BJ (cell line): Measurements from ENCODE around the gene DHRS1. TPM values are rescaled to one million over a fixed set of nuclear protein-coding genes. Genes with fewer than 3 reads are reported as not detected.
A peak's percentile ranks its signal among the peaks of the same experiment; 100 is the strongest.
"Not testable (repeated sequence)": the region's sequence is repeated elsewhere in the genome, so short reads cannot be mapped to it uniquely, and the experiment has no call there.

Experiments
- CTCF ChIA-PET: fragments of 350-600 bp; formaldehyde crosslinking; extraction: SDS; loops from one replicate; lab custom pipeline; 2021; ENCODE audit warnings: antibody characterized with exemption, inconsistent platforms; lab: Yijun Ruan, JAX
- POLR2A ChIA-PET: fragments of 300-600 bp; sonication (Branson Sonifier 250); formaldehyde crosslinking; extraction: SDS; loops from one replicate; lab custom pipeline; 2021; ENCODE audit warnings: antibody characterized with exemption; lab: Charles Lee
- DNase-seq: peaks from one replicate; pipeline ENCODE4 v3.0.0-alpha.2; 2011; ENCODE audit warnings: low read depth
- H3K27me3 ChIP-seq: 2 replicates; pipeline ENCODE4 v1.6.0; 2011; ENCODE audit warnings: low read length; ENCODE audit not compliant: control insufficient read depth, insufficient read depth
- H3K36me3 ChIP-seq: 2 replicates; pipeline ENCODE4 v1.5.1; 2011; ENCODE audit warnings: low read length; ENCODE audit not compliant: control insufficient read depth, insufficient read depth
- H3K4me3 ChIP-seq: 2 replicates; pipeline ENCODE4 v1.5.1; 2011; ENCODE audit warnings: low read depth, mild to moderate bottlenecking, control low read depth, low read length
- polyA plus RNA-seq: library from polyadenylated mRNA; depleted of rRNA; stranded (reverse); fragments of >200 nt; gene quantifications from 2 replicates; pipeline ENCODE4 v1.2.3, GENCODE V29; 2011
- TF ChIP-seq, protein P1 (sequence below): IDR thresholded peaks from 2 replicates; pipeline ENCODE4 v1.5.1; 2011; ENCODE audit warnings: low read depth, mild to moderate bottlenecking, control low read depth, inconsistent platforms, low read length, moderate library complexity; ENCODE audit not compliant: insufficient read depth

The DHRS1 gene
- polyA plus RNA-seq, 1 experiment: 57.1 TPM

DNA sequence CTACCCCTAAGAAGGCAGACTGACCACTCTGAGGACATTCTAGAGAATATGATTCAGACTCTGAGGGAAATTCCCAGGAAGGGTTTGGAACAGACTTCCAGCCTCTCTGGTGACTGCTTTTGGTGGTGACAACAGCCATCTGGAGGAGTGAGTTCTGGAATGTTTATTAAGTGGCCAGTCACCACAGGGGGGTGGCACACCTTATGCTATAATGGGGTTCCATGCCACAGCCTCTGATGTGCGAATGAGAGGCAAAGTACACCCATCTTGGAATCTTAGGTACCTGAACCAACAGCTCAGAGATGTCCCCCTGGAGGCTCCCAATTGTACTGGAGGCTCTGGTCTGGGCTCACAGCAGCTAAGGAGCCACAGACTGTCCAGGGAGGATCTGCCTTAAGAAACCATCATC, 47.7 kb downstream of the DHRS1 start:
- no peak overlapping the region for H3K4me3 ChIP-seq
- no peaks in the 10 kb centered on the region for H3K27me3 ChIP-seq
- ChIA-PET CTCF (interaction anchor here (1.0 to 4.0 kb wide), 11 partner anchors 9 to 91 kb away, joined by 3 to 28 read pairs (median 5); partner anchors contain the start of genes CIDEB, DHRS1, LTB4R2 and NOP9), POLR2A (no interaction called here)
- TF ChIP-seq, protein P1, sequence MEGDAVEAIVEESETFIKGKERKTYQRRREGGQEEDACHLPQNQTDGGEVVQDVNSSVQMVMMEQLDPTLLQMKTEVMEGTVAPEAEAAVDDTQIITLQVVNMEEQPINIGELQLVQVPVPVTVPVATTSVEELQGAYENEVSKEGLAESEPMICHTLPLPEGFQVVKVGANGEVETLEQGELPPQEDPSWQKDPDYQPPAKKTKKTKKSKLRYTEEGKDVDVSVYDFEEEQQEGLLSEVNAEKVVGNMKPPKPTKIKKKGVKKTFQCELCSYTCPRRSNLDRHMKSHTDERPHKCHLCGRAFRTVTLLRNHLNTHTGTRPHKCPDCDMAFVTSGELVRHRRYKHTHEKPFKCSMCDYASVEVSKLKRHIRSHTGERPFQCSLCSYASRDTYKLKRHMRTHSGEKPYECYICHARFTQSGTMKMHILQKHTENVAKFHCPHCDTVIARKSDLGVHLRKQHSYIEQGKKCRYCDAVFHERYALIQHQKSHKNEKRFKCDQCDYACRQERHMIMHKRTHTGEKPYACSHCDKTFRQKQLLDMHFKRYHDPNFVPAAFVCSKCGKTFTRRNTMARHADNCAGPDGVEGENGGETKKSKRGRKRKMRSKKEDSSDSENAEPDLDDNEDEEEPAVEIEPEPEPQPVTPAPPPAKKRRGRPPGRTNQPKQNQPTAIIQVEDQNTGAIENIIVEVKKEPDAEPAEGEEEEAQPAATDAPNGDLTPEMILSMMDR: peak; percentile 15; the same call in 1 of the 2 replicates
- H3K36me3 ChIP-seq: peaks cover 1% of the 10 kb centered on the region; the same call in 1 of the 2 replicates
- no peak for DNase-seq

DNA sequence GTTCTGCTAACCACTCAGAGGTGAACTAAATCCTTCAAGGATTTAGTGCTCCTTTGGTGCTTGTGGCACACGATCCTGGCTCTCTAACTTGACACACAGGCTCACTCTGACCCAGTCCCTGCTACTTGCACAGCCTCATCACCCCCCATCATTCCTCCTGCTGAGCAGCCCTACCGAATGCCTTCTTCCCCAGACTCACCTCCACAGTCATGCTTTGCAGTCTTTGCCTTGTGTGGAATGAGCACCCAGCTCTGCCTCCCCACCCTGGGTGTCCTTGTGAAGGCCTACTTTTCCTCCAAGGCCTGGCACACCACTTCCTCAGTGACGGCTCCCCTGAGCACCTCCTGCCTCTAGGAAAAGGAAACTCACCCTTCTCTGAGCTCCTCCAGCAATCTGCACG, 49.2 kb downstream of the DHRS1 start:
- Histone ChIP-seq H3K27me3 (no peaks in the 10 kb centered on the region), H3K4me3 (no peak overlapping the region), H3K36me3 (peaks cover 1% of the 10 kb centered on the region; the same call in 1 of the 2 replicates)
- TF ChIP-seq, protein P1: no peak
- ChIA-PET CTCF (interaction anchor here (0.7 to 4.0 kb wide), 8 partner anchors 7 to 54 kb away, joined by 3 to 28 read pairs (median 4); partner anchors contain the start of genes DHRS1, RABGGTA and TINF2), POLR2A (no interaction called here)
- DNase-seq: no peak

DNA sequence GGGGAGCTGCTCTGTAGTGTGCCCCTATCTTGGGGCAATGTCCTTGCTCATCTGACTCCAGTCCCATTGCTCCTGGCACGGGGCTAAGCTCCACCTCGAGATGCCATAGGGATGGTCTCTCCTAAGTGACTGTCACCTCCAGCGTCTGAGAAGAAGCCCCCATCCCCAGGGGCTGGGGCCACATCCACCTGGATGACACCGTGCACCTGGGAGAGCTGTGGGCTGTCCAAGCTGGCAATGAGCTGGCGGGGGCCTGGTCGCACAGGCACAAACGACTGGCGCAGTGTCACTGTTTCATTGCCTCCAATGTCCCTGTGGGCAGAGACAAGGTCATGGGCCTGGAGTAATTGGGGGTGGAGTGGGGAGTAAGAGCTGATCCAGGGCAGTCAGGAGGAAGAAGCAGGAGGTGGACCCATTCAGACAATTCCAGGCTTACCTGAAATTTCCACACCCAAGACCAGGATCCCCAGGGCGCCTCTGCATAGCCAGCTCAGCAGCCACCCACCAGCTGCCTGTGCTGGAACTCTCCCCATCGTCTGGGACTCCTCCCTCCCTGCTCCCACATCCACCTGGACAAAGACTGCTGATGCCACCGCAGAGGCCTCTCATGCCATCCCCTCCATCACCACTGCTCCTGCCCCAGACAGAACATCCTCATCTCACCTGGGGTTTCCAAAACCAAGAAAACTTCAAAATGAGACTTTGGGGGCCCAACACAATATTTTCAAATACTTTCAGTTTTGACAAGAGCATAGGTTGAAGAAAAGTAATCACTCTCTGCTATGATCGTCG, 50.2 kb downstream of the DHRS1 start:
- no peak overlapping the region for H3K4me3 ChIP-seq
- ChIA-PET POLR2A (no interaction called here), CTCF (interaction anchor here (1.2 to 11.1 kb wide), 2 partner anchors 21 to 49 kb away, joined by 3 to 205 read pairs; partner anchors contain the start of genes DHRS1 and NOP9)
- TF ChIP-seq, protein P1: no peak
- H3K36me3 ChIP-seq: no peaks in the 10 kb centered on the region
- no peaks in the 10 kb centered on the region for H3K27me3 ChIP-seq
- DNase-seq: no peak

DNA sequence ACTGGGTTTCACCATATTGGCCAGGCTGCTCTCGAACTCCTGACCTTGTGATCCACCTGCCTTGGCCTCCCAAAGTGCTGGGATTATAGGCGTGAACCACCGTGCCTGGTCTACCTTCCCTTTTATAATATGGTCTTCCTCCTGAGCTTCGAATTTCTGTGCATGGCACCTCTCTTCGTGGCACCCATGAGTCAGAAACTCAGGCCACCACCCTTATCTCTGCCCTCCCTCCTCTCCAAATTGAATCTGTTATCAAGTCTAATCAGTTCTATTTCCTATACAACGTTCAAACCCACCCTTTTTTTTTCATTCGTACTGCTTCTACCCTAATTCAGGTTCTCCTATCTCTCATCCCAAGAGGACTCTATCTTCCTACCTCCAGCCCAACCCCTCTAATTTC, 52.2 kb downstream of the DHRS1 start:
- Histone ChIP-seq H3K36me3 (no peaks in the 10 kb centered on the region; the same call in 1 of the 2 replicates), H3K4me3 (no peak overlapping the region), H3K27me3 (no peaks in the 10 kb centered on the region)
- DNase-seq: no peak
- TF ChIP-seq, protein P1: no peak
- POLR2A ChIA-PET: no interaction called here
- CTCF ChIA-PET: interaction anchor here (1.0 to 11.1 kb wide), 3 partner anchors 24 to 66 kb away, joined by 4 to 205 read pairs (median 9); partner anchors contain the start of genes DHRS1, NOP9 and RABGGTA

DNA sequence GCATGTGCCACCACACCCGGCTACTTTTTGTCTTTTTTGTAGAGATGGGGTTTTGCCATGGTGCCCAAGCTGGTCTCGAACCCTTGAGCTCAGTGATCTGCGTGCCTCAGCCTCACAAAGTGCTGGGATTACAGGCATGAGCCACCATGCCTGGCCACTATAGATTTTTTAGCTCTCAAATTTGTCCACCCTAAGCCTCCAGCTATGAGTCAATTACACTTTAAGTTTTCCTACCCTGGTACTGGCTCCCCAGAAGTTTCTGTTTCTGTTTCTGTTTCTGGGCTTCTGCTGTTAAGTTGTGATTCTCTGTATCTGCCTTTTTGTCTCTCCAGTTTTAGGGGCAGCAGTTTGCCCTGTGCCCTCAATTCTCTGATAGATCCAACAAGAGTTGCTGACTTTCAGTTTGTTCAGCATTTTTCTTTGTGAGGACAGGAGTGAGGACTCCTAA, 52.8 kb downstream of the DHRS1 start:
- Histone ChIP-seq H3K4me3 (no peak overlapping the region), H3K36me3 (no peaks in the 10 kb centered on the region; the same call in 1 of the 2 replicates), H3K27me3 (no peaks in the 10 kb centered on the region)
- no peak for DNase-seq
- TF ChIP-seq, protein P1: no peak
- ChIA-PET CTCF (interaction anchor here (0.9 to 11.1 kb wide), 6 partner anchors 24 to 186 kb away, joined by 3 to 205 read pairs (median 5); partner anchors contain the start of genes DHRS1, NOP9 and RABGGTA), POLR2A (no interaction called here)

DNA sequence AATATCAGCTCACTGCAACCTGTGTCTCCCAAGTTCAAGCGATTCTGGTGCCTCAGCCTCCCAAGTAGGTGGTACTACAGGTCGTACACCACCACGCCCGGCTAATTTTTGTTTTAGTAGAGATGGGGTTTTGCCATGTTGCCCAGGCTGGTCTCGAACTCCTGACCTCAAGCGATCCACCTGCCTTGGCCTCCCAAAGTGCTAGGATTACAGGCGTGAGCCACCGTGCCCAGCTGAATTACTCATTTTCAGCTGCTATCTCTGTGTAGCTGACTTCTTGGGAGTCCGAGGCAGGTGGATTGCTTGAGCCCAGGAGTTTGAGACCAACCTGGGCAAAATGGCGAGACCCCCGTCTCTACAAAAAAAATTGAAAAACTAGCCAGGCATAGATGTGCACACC, 54.2 kb downstream of the DHRS1 start:
- POLR2A ChIA-PET: not testable (repeated sequence)
- CTCF ChIA-PET: interaction anchor here (0.7 to 11.1 kb wide), 5 partner anchors 8 to 65 kb away, joined by 3 to 205 read pairs (median 4); partner anchors contain the start of genes DHRS1, LTB4R2, NOP9 and RABGGTA

More for the DNA sequence above, 54.2 kb downstream of the DHRS1 start:
- not testable (repeated sequence) for H3K4me3 ChIP-seq, DNase-seq, H3K27me3 ChIP-seq, H3K36me3 ChIP-seq
